HCT116 (cell line): ENCODE results near the gene NECAB2.

ENCODE experiments used
- FOSL1 ChIP-seq: IDR thresholded peaks from 2 replicates; pipeline ENCODE4 v1.6.1; 2012; ENCODE audit warnings: low read depth
- REST ChIP-seq: IDR thresholded peaks from 2 replicates; pipeline ENCODE4 v1.6.1; 2012; ENCODE audit warnings: low read depth

- TF ChIP-seq FOSL1 (no peak), REST (no peak)
These were observed 6.4 kb downstream of the NECAB2 start for GRCh38 chr16:83974475-83974874.
